GM19324 (cell line): ENCODE measurements around the gene ZNF148.

Experiments
- ATAC-seq: cut with Tn5 transposase; IDR thresholded peaks from one replicate; pipeline ENCODE4 v1.9.1; 2021; ENCODE audit warnings: mild to moderate bottlenecking, moderate library complexity; ENCODE audit not compliant: unreplicated experiment, low FRiP score

Gene ZNF148

DNA sequence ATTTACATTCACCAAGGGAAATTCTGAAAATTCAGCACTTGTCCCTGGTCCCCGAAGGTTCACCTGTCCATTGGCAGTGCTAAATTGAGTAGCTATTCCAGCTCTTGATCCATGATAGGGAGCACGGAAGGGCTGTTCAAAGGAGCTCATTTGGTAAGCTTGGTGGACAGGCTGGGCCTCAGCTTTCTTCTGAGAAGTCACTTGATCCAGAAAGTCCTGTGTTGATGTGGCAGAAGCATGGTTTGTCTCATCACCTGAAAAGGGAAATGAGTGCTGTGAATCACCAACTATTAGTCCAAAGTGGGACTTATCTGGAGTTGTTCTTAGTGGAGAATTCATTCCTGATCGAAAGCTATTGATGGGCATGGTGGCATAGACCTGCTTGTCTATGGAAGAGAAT is 142.7 kb downstream of the ZNF148 start:
- no peak for ATAC-seq

- ATAC-seq = no peak
These were observed 143.2 kb downstream of the ZNF148 start for GRCh38 chr3:125231895-125232294.

DNA sequence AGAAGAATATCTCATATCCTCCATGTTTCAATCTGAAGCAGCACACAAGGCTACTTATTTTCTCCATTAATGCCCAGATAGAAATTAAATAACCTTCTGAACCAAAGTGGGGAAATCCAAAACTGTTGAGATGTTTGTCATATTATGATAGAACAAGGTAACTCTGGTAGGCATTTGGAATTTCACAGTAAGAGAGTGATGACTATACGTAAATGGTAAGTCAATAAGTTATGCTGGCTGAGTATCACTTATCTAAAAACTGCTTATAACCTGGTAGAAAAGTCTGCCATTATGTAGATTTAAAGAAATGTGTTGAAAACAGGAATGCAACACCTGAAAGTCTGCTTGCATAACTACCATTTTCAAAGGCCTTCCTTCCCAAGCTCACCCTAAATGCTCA is 145.4 kb downstream of the ZNF148 start:
- ATAC-seq = no peak

DNA sequence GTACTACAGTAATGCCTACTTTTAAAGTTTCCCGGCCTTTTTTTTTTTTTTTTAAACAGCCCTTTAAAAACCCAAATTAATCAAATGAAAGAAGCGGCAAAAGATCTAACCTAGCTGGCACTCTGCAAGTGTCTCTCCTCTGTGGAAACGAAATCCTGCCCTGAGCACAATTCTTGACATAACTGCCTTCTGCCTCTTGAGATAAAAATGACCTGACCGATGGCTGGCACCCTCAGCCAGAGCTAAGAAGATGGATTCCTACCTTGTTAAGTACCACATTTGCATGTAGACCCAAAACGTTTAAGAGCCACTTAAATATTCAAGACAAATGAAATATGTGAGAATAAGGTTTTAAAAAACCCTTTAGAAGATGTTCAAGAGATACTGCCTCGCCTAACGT is 146.0 kb downstream of the ZNF148 start:
- no peak for ATAC-seq

- ATAC-seq = no peak
These were observed 153.3 kb downstream of the ZNF148 start for GRCh38 chr3:125221831-125222230.

GRCh38 chr3:125220727-125221429 is 154.2 kb downstream of the ZNF148 start:
- ATAC-seq = no peak

DNA sequence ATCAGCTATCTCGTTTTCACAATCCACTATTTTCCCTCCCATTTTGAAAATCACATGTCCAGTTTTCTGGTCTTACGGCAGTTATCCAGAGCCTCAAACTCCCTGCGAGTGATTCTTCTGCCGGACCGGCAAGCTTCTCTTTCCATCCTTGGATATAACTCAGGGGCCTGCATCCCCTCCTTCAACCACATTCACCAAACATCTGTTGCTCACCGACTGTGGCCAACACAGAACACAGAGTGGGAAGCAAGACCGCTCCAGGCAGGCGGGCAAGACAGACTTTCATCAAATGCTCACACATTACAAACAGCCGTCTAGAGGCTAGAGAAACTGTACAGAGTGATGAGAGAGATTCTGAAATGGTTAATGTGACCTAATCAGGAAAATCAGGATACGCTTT is 154.9 kb downstream of the ZNF148 start:
- ATAC-seq = no peak

GRCh38 chr3:125219261-125219701 is 155.8 kb downstream of the ZNF148 start:
- no peak for ATAC-seq

DNA sequence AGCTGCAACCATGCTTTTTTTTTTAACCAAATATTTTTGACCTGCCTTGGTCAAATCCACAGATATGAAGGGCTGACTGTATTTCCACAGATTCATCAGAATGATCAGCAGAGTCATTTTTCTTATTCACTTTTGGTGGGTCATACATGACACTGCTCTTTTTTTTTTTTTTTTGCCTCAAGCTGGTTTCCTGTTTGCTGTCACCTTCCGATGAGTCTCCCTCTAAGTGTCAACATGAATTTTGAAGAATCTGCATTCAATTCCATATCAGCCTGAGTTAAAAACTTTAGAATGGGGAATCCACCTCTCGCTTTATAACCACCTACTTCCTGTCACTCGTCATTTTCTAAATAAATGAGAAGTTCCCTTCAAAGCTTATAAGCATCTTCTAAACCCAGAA is 160.4 kb downstream of the ZNF148 start:
- no peak for ATAC-seq

GRCh38 chr3:125213946-125214542 is 161.1 kb downstream of the ZNF148 start:
- ATAC-seq = no peak

DNA sequence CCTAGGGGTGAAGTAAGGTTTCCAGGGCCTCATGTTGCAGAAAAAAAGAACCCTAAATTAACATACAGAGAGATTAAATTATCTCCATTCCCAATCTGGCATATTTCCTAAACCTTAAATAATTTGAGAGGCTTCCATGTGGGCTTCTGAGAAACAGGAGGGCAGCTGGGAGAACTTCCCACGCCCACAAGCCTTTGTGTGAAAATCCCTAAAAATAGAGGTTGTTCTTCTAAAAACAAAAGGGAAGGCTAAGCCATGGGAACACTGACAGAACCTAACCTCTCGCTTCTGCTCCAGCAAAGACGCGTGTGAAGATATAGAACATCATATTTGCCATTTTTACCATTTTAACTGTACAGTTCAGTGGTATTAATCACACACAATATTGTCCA is 161.8 kb downstream of the ZNF148 start:
- ATAC-seq = no peak

DNA sequence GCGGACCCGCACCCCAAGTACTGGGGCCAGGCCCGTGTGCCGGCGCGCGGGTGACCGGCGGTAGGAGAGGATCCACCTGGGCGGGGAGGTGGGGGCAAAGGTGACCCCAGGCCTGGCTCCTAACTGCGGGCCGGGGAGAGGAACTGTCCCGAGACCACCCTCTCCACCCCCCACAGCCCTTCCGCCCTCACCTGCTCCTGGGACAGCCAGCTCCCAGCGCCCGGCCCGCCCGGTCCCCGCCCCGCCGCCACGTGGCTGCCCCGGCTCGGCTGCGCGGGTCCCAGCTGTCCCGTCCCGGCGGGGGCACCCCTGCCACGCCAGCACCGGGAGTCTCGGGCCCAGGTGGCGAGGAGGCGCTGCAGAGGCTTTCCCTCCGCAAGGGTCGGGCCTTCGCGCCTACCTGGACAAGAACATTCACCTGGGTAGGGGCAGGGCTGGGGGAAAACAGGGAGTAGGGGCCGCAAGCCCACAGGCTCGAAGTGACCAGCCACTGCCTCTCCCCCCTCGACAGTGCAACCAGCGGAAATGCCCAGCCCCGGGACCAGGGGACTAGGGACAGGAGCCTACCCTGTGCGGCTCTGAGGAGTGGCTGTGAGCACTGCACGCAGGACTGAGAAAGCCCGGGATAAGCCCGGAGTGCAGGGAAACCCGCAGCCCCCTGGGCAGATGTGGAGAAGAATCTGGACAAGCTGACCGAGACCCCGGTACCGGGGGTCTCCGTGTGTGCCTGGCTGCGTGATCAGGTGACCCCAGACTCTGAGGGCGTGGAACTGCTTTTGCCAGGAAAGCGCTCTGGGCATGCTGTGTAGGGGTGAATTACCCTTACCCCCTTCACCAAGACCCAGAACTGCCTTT is 162.4 kb downstream of the ZNF148 start, which contains the start of gene SLC12A8:
Gene SLC12A8, minus strand, starts transcription at position 240 of the 855 bp plus-strand sequence. CDS start 1,399 bp downstream, outside the sequence.
- no peak for ATAC-seq

- ATAC-seq = no peak
These were observed 163.0 kb downstream of the ZNF148 start for GRCh38 chr3:125212091-125212508.

DNA sequence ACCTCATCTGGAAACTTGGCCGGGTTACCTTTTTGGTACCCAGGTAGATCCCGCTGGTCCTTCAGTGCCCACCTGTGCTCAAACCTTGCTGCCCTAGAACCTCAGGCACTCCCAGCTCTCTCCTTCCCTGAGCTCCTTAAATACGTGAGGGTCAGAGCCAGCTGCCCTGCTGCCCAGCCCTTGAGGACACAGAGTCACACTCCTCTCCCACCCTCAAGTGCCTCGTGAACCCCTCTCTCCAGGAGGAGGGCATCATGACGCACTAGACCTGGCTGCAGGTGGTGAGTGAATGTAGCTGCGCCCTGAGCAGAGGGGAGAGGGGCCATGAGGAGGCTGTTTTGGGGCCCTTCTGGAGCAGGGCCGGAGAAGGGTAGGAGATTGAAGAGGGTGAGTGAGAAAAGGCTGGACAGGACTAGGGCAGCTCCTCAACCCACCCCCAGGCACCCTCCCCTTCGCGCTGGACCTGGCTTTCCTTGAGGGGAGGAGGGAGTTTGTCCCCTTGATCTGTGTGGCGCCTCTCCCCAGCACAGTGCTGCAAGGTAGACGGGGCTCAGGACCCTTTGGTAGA is 163.5 kb downstream of the ZNF148 start:
- ATAC-seq = no peak

- ATAC-seq = no peak
These were observed 167.1 kb downstream of the ZNF148 start for GRCh38 chr3:125207949-125208568.

DNA sequence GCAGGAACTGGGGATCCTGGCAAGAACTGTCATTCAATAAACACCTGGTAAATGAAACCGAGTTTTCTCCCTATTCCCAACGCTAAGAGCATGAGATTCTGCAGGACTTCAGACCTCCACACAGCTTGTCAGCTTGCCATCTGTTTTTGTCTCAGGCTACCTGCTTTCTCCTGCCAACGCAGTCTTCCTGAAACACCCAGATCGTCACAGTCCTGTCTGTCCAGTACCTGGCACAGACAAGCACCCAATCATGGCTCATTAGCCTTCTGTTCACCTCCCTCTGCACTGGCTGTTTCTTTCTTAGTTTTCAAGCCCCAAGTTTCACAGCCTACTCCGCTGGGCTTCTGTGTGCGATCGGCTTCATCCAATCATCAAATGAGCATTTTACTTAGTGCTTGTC is 167.6 kb downstream of the ZNF148 start:
- ATAC-seq = no peak

DNA sequence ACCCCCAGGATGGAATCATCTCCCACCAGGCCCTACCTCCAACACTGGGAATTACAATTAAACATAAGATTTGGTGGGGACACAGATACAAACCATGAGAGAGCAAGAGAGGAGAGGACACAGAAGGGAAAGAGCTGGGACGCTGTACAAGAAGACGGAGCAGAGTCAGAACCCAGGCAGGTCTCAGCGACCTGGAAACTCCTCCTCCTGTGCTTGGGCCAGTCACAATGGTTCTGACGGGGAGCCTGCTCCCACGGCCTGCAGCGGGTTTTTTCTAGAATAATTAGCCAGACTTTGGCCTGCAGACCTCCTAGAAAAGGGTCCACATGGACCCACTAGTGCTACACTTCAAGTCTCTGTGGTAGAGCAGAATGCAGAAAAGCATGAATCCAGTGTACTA is 168.2 kb downstream of the ZNF148 start:
- ATAC-seq = no peak

GRCh38 chr3:125203731-125204130 is 171.4 kb downstream of the ZNF148 start:
- ATAC-seq = no peak

- no peak for ATAC-seq
These were observed 172.9 kb downstream of the ZNF148 start for GRCh38 chr3:125202197-125202596.

DNA sequence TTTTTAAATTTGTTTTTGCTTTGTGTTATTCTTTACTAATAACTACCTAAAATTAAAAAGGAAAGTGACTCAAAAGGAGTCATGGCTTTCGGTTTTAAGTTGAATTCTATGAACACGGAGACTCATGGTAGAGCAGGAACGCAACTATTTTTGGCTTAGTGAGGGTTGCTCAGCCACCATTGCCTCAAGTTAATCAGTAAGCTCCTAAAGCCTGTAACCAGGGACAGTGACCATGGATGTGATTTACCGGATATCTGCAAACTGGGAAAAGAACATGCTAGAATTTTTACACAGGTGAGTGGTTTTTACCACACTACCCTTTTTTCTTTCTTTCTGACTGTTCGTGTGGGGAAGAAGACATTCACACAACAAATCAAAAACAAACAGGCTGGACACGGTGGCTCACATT is 174.4 kb downstream of the ZNF148 start:
- ATAC-seq = peak; percentile 64
